ENCODE data around the gene IVD.

- TF ChIP-seq, protein P1, sequence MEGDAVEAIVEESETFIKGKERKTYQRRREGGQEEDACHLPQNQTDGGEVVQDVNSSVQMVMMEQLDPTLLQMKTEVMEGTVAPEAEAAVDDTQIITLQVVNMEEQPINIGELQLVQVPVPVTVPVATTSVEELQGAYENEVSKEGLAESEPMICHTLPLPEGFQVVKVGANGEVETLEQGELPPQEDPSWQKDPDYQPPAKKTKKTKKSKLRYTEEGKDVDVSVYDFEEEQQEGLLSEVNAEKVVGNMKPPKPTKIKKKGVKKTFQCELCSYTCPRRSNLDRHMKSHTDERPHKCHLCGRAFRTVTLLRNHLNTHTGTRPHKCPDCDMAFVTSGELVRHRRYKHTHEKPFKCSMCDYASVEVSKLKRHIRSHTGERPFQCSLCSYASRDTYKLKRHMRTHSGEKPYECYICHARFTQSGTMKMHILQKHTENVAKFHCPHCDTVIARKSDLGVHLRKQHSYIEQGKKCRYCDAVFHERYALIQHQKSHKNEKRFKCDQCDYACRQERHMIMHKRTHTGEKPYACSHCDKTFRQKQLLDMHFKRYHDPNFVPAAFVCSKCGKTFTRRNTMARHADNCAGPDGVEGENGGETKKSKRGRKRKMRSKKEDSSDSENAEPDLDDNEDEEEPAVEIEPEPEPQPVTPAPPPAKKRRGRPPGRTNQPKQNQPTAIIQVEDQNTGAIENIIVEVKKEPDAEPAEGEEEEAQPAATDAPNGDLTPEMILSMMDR (conservative IDR thresholded peaks at IDR 0.05; ENCODE audit: low read length), result no peak
- TF ChIP-seq EZH2phosphoT487 (IDR thresholded peaks at IDR 0.05; ENCODE audit: borderline replicate concordance), result no peak
These were observed 40.6 kb upstream of the IVD start for GRCh38 chr15:40365016-40365415.
